ENCODE results near the gene NTRK2. TPM values are rescaled to one million over a fixed set of nuclear protein-coding genes. Genes with fewer than 3 reads are reported as not detected.

The NTRK2 gene
- total RNA-seq, 1 experiment from 2014 or later = not detected

DNA sequence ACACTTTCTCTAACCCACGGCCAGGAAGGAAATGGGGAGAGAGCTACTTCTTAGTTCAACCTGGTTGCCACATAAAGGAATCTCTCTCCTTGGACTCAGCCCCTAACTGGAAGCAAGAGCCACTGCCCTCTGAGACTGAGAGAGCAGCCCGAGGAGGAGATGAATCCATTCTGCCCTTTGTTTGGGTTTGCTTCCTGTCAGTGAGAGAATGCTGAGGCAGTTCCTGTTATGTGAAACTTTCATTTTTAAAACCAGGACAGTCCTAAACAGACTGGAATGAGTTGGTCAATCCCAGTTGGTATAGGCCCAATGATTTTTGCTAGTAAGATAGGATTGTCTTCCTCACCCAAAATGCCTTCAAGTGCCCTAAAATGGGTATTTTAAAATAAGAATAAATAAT lies 205.1 kb downstream of the NTRK2 start:
- H3K4me1 ChIP-seq (ENCODE audit: low read length) = no peaks in the 10 kb centered on the region
- H3K27me3 ChIP-seq (ENCODE audit: low read length) = no peaks in the 10 kb centered on the region
- H3K9ac ChIP-seq (ENCODE audit: low read length) = no peak overlapping the region
- H3K4me2 ChIP-seq (ENCODE audit: low read depth, low read length, poor library complexity, severe bottlenecking) = no peak overlapping the region
- H3K4me3 ChIP-seq (ENCODE audit: low read length) = no peak overlapping the region
- no peaks in the 10 kb centered on the region for H3K9me3 ChIP-seq (ENCODE audit: low read length)
- no peak for DNase-seq
- H3K9me2 ChIP-seq (replicated peaks; ENCODE audit: insufficient read depth, low read length) = no peaks in the 10 kb centered on the region
- H3K27ac ChIP-seq (ENCODE audit: low read length) = no peak overlapping the region
- H3K36me3 ChIP-seq (ENCODE audit: insufficient read depth, low read length) = no peaks in the 10 kb centered on the region
- H2AFZ ChIP-seq (ENCODE audit: low read length) = no peak overlapping the region
- H3K79me2 ChIP-seq (ENCODE audit: low read length) = no peaks in the 10 kb centered on the region
- no peaks in the 10 kb centered on the region for H4K20me1 ChIP-seq (ENCODE audit: insufficient read depth, low read depth, low read length)

DNA sequence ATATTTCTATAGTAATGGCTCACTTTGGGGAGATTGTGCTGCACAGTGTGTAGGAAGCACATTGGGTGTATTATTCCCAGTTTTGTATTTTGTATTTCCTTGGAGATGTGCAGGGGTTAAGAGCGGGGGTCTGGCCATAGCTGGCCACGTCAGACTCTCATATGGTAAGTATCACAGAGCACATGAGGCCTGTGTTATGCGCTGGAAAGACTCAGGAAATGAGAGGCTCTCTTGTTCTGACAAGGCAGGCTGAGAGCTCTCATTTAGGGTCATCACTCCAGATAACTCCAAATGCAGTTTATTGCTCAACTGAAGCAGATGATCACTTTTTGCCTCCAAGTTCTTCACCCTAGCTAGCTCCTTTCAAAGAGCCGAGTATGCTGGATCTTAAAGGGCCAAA lies 205.7 kb downstream of the NTRK2 start:
- Histone ChIP-seq H4K20me1 (ENCODE audit: insufficient read depth, low read depth, low read length) (no peaks in the 10 kb centered on the region), H3K79me2 (ENCODE audit: low read length) (no peaks in the 10 kb centered on the region), H3K4me1 (ENCODE audit: low read length) (no peaks in the 10 kb centered on the region), H3K27me3 (ENCODE audit: low read length) (no peaks in the 10 kb centered on the region), H2AFZ (ENCODE audit: low read length) (no peak overlapping the region), H3K9me2 (replicated peaks; ENCODE audit: insufficient read depth, low read length) (no peaks in the 10 kb centered on the region), H3K9ac (ENCODE audit: low read length) (no peak overlapping the region), H3K4me3 (ENCODE audit: low read length) (no peak overlapping the region), H3K27ac (ENCODE audit: low read length) (no peak overlapping the region), H3K9me3 (ENCODE audit: low read length) (no peaks in the 10 kb centered on the region), H3K4me2 (ENCODE audit: low read depth, low read length, poor library complexity, severe bottlenecking) (no peak overlapping the region), H3K36me3 (ENCODE audit: insufficient read depth, low read length) (no peaks in the 10 kb centered on the region)
- DNase-seq = no peak

DNA sequence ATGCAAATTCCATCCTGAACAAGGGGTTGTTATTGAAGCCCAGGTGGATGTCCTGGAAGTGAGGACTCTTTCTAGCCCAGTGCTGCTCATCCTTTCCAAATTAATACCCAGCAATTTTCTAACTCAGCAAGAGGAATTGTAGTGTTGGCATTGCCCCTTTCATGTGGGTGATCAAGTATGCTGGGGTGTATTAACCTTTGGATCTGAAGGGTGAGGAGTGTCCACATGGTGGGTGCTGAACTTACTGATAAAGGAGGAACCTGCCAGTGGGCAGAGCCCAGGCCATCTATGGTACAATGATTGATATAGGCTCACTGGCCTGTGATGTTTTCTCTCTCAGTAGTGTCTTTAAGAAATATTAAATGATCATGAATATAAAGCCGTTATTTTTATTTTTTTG lies 210.1 kb downstream of the NTRK2 start:
- no peak for DNase-seq
- Histone ChIP-seq H3K9me2 (replicated peaks; ENCODE audit: insufficient read depth, low read length) (no peaks in the 10 kb centered on the region), H3K4me3 (ENCODE audit: low read length) (no peak overlapping the region), H3K4me2 (ENCODE audit: low read depth, low read length, poor library complexity, severe bottlenecking) (no peak overlapping the region), H3K27ac (ENCODE audit: low read length) (no peak overlapping the region), H2AFZ (ENCODE audit: low read length) (no peak overlapping the region), H3K36me3 (ENCODE audit: insufficient read depth, low read length) (no peaks in the 10 kb centered on the region), H3K4me1 (ENCODE audit: low read length) (no peaks in the 10 kb centered on the region), H3K9me3 (ENCODE audit: low read length) (no peaks in the 10 kb centered on the region), H3K27me3 (ENCODE audit: low read length) (no peaks in the 10 kb centered on the region), H4K20me1 (ENCODE audit: insufficient read depth, low read depth, low read length) (no peaks in the 10 kb centered on the region), H3K9ac (ENCODE audit: low read length) (no peak overlapping the region), H3K79me2 (ENCODE audit: low read length) (no peaks in the 10 kb centered on the region)

DNA sequence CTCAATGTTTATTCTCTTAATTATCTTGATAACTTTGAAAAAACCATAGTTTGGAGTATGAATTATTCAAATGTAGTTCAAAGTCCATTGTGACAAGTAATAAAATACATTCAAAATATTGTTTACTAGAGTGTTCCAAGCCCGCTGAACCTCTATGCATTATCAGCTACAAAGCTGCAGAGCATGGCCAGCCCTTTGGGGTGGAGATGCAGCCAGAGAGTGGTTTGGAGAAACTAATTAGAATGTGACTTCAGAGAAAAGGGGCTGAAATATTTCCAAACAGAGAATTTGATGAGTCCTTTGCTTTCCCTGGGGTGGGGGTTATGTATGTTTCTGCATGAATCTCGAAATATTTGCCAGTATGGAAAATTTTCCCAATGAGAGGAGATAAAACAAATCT lies 211.3 kb downstream of the NTRK2 start:
- Histone ChIP-seq H3K4me1 (ENCODE audit: low read length) (no peaks in the 10 kb centered on the region), H3K79me2 (ENCODE audit: low read length) (no peaks in the 10 kb centered on the region), H3K9me3 (ENCODE audit: low read length) (no peaks in the 10 kb centered on the region), H3K36me3 (ENCODE audit: insufficient read depth, low read length) (no peaks in the 10 kb centered on the region), H4K20me1 (ENCODE audit: insufficient read depth, low read depth, low read length) (no peaks in the 10 kb centered on the region), H3K9me2 (replicated peaks; ENCODE audit: insufficient read depth, low read length) (no peaks in the 10 kb centered on the region), H3K4me2 (ENCODE audit: low read depth, low read length, poor library complexity, severe bottlenecking) (no peak overlapping the region), H3K4me3 (ENCODE audit: low read length) (no peak overlapping the region), H2AFZ (ENCODE audit: low read length) (no peak overlapping the region), H3K27me3 (ENCODE audit: low read length) (no peaks in the 10 kb centered on the region), H3K9ac (ENCODE audit: low read length) (no peak overlapping the region), H3K27ac (ENCODE audit: low read length) (no peak overlapping the region)
- no peak for DNase-seq

DNA sequence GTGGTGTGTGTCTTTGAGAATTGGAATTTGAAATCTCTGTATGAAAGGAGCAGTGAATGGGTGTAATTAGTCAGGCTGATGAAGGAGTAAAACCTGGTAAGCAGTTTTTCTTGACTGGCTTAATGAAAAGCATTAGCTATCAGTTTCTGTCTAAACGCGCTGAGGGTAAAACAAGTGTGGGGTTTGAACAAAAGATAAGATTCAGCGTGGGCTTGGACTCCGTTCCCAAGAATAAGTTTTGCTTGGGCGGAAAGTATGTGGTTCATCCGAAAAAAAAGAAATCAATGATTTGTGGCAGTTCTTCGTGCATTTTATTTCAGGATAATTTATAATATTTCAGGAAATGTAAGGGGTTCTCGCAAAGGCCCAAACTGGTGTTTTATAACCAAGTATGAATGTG lies 217.3 kb downstream of the NTRK2 start:
- Histone ChIP-seq H3K4me1 (ENCODE audit: low read length) (no peaks in the 10 kb centered on the region), H3K27me3 (ENCODE audit: low read length) (no peaks in the 10 kb centered on the region), H4K20me1 (ENCODE audit: insufficient read depth, low read depth, low read length) (no peaks in the 10 kb centered on the region), H3K9me3 (ENCODE audit: low read length) (no peaks in the 10 kb centered on the region), H3K9me2 (replicated peaks; ENCODE audit: insufficient read depth, low read length) (no peaks in the 10 kb centered on the region), H3K9ac (ENCODE audit: low read length) (no peak overlapping the region), H3K79me2 (ENCODE audit: low read length) (no peaks in the 10 kb centered on the region), H3K36me3 (ENCODE audit: insufficient read depth, low read length) (no peaks in the 10 kb centered on the region), H3K4me3 (ENCODE audit: low read length) (no peak overlapping the region), H3K27ac (ENCODE audit: low read length) (no peak overlapping the region), H2AFZ (ENCODE audit: low read length) (no peak overlapping the region), H3K4me2 (ENCODE audit: low read depth, low read length, poor library complexity, severe bottlenecking) (no peak overlapping the region)
- DNase-seq = no peak

DNA sequence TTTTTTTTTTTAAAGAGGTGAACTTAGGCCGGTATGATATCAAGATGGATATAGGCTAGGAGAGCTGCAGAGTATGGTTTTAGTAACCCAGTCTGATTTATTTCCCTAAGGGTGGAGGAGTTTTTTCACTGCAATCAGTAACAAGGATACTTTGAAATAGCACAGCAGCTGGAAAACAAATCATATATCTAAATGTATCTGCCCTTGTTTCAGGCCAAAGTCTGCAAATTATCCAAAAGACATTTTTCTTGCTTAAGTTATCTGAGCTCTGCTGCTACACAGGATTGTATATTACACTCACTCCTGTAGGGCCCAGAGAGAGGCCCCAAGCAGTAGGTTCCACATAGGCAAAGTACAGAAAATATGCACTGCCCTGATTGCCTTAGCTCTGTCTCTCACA lies 222.4 kb downstream of the NTRK2 start:
- Histone ChIP-seq H4K20me1 (ENCODE audit: insufficient read depth, low read depth, low read length) (no peaks in the 10 kb centered on the region), H3K36me3 (ENCODE audit: insufficient read depth, low read length) (no peaks in the 10 kb centered on the region), H3K9ac (ENCODE audit: low read length) (no peak overlapping the region), H3K4me1 (ENCODE audit: low read length) (no peaks in the 10 kb centered on the region), H3K4me3 (ENCODE audit: low read length) (no peak overlapping the region), H3K79me2 (ENCODE audit: low read length) (no peaks in the 10 kb centered on the region), H3K4me2 (ENCODE audit: low read depth, low read length, poor library complexity, severe bottlenecking) (no peak overlapping the region), H3K9me2 (replicated peaks; ENCODE audit: insufficient read depth, low read length) (no peaks in the 10 kb centered on the region), H3K9me3 (ENCODE audit: low read length) (no peaks in the 10 kb centered on the region), H3K27ac (ENCODE audit: low read length) (no peak overlapping the region), H3K27me3 (ENCODE audit: low read length) (no peaks in the 10 kb centered on the region), H2AFZ (ENCODE audit: low read length) (no peak overlapping the region)
- DNase-seq = no peak

DNA sequence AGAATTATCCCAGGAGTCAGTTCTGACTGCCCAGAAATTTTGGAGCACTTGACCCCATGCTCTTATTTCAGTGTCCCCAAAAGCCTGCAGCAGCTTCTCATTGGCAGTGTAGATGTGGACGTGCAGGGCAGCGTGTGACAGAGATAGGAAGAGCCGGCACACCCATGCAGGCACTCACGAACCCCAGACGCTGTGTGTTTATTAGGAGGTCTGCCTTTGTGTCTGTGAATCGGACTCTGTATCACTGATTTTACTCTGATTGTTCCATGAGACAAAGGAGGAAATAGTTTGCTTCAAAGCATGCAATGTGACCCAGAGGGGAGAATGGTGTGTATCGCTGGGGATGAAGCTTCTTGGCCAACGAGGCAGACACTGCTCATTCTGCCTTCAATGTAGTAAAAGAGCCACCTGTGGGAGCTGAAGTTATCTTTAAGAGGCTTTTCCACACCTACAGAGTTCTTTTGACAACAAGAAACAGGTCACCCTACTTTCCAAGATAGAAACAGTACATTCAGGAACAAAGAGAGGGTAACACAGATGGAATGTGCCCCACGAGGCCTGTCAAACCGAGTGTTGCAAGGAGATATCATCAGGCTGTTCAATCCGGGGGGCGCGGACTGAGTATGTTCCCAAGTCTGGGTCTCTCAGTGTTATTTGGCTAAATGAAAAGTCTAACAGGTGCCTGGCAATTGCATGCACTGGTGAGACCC lies 224.0 kb downstream of the NTRK2 start:
- Histone ChIP-seq H3K9me3 (ENCODE audit: low read length) (no peaks in the 10 kb centered on the region), H3K4me3 (ENCODE audit: low read length) (no peak overlapping the region)

DNA sequence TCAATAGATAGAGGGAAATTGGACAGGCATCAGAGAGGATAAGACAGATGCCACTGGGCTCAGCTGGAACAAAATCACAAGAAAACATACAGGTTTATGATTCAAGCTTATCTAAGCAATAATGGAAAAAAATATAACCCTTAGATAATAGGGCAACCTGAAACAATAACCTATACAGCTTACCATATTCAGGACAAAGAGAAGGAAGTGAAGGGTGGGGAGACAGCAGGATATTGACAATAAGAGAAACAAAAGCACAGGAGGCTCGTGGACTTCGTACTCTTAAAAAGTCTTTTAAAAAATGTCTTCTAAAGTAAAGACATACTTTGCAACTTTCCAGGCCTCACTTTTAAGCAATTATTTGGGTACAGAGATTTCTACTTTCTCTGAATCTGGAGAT lies 225.3 kb downstream of the NTRK2 start:
- Histone ChIP-seq H3K4me1 (ENCODE audit: low read length) (no peaks in the 10 kb centered on the region), H2AFZ (ENCODE audit: low read length) (no peak overlapping the region)

More for the DNA sequence above, 224.0 kb downstream of the NTRK2 start:
- H3K27me3 ChIP-seq (ENCODE audit: low read length) = no peaks in the 10 kb centered on the region
- H3K36me3 ChIP-seq (ENCODE audit: insufficient read depth, low read length) = no peaks in the 10 kb centered on the region
- DNase-seq = no peak
- no peaks in the 10 kb centered on the region for H3K79me2 ChIP-seq (ENCODE audit: low read length)
- H2AFZ ChIP-seq (ENCODE audit: low read length) = no peak overlapping the region
- H3K9ac ChIP-seq (ENCODE audit: low read length) = no peak overlapping the region
- no peak overlapping the region for H3K4me2 ChIP-seq (ENCODE audit: low read depth, low read length, poor library complexity, severe bottlenecking)
- no peaks in the 10 kb centered on the region for H3K9me2 ChIP-seq (replicated peaks; ENCODE audit: insufficient read depth, low read length)
- no peaks in the 10 kb centered on the region for H3K4me1 ChIP-seq (ENCODE audit: low read length)
- no peak overlapping the region for H3K27ac ChIP-seq (ENCODE audit: low read length)
- no peaks in the 10 kb centered on the region for H4K20me1 ChIP-seq (ENCODE audit: insufficient read depth, low read depth, low read length)

More for the DNA sequence above, 225.3 kb downstream of the NTRK2 start:
- no peaks in the 10 kb centered on the region for H3K79me2 ChIP-seq (ENCODE audit: low read length)
- H3K4me2 ChIP-seq (ENCODE audit: low read depth, low read length, poor library complexity, severe bottlenecking) = no peak overlapping the region
- H3K4me3 ChIP-seq (ENCODE audit: low read length) = no peak overlapping the region
- H4K20me1 ChIP-seq (ENCODE audit: insufficient read depth, low read depth, low read length) = no peaks in the 10 kb centered on the region
- no peaks in the 10 kb centered on the region for H3K36me3 ChIP-seq (ENCODE audit: insufficient read depth, low read length)
- H3K27me3 ChIP-seq (ENCODE audit: low read length) = no peaks in the 10 kb centered on the region
- H3K9me2 ChIP-seq (replicated peaks; ENCODE audit: insufficient read depth, low read length) = no peaks in the 10 kb centered on the region
- no peak overlapping the region for H3K27ac ChIP-seq (ENCODE audit: low read length)
- no peaks in the 10 kb centered on the region for H3K9me3 ChIP-seq (ENCODE audit: low read length)
- no peak for DNase-seq
- H3K9ac ChIP-seq (ENCODE audit: low read length) = no peak overlapping the region

Measured in Karpas-422 (cell line).